HUES6 (cell line): ENCODE data around the gene IGF2R.
A peak's percentile ranks its signal among the peaks of the same experiment; 100 is the strongest.
"Not testable (repeated sequence)": the region's sequence is repeated elsewhere in the genome, so short reads cannot be mapped to it uniquely, and the experiment has no call there.

Experiments
- H3K27ac ChIP-seq: 2 replicates; pipeline ENCODE4 v1.7.0; 2013; ENCODE audit warnings: low read depth, mild to moderate bottlenecking, low read length, inconsistent platforms
- H3K27me3 ChIP-seq: 2 replicates; pipeline ENCODE4 v1.6.1; 2013; ENCODE audit warnings: low read length; ENCODE audit not compliant: control insufficient read depth, insufficient read depth
- H3K36me3 ChIP-seq: 2 replicates; pipeline ENCODE4 v1.6.1; 2013; ENCODE audit warnings: low read length; ENCODE audit not compliant: control insufficient read depth, insufficient read depth
- H3K4me1 ChIP-seq: 2 replicates; pipeline ENCODE4 v1.6.1; 2013; ENCODE audit warnings: low read length; ENCODE audit not compliant: control insufficient read depth, insufficient read depth
- H3K4me3 ChIP-seq: 2 replicates; pipeline ENCODE4 v1.5.1; 2013; ENCODE audit warnings: low read depth, low read length
- H3K9ac ChIP-seq: one replicate; pipeline ENCODE4 v1.6.1; 2013; ENCODE audit warnings: mild to moderate bottlenecking, low read length
- H3K9me3 ChIP-seq: 2 replicates; pipeline ENCODE4 v1.6.1; 2013; ENCODE audit warnings: low read depth, low read length; ENCODE audit not compliant: control insufficient read depth, insufficient read depth

IGF2R gene

DNA sequence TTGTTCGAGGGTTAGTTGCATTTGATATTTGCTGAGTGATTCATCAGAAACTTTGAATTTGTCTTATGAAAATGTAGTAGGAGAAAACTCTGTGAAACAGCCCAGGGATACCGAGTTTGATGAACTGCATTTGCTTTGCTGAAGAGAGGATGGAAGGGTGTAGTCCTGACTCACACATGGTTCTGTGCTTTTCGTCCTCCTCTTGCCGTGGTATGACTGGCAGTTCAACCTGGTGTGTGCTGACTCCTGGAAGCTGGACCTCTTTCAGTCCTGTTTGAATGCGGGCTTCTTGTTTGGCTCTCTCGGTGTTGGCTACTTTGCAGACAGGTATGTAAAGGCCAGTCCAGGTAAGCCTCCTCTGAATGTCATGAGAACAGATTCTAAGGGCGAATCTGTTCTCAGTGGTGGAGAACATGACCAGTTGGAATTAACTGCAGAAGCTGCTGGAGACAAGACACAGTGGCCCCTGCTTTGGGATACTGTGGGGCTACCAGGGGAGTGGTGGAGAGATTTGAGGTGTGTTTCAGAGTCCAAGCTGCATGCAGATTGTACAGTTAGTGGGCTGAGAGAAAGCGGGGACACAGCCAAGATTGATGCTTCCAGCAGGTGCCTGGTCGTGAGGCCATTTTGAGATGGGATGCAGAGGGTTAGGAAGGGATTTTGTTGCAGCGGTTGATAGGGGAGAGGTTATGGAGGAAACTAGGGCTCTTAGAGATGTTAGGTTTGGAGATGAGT, 161.2 kb downstream of the IGF2R start:
- Histone ChIP-seq H3K9ac (no peak overlapping the region), H3K27me3 (peaks cover 60% of the 10 kb centered on the region), H3K4me3 (no peak overlapping the region), H3K4me1 (peaks cover 20% of the 10 kb centered on the region), H3K9me3 (no peaks in the 10 kb centered on the region), H3K36me3 (no peaks in the 10 kb centered on the region), H3K27ac (no peak overlapping the region)

DNA sequence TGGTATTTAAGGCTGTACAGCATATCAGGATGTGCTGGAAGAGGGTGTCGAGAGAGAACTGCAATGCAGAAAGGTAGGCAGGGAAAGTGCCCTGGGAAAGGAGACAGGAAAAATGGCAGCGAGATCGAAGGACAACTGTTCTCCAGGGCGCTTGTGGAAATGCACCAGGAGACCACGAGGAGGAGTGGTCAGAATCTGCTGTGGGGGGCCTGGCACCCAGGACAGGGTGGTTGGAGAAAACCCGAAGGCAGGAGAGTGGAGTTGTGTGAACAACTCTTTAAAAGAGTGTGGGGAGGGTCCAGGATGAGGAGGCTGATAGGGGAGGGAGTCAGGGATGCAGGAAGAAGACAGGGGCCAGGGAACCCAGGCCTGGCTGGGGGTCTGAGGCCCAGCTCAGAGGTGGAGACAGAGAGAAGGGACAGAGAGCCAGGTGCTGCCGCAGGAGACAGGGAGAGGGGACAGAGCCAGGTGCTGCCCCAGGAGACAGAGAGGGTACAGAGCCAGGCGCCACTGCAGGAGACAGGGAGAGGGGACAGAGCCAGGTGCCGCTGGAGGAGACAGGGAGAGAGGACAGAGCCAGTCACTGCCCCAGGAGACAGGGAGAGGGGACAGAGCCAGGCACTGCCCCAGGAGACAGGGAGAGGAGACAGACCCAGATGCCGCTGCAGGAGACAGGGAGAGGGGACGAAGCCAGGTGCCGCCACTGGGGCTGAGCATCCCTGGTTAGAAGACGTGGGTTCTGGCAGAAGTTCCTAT, 162.0 kb downstream of the IGF2R start:
- Histone ChIP-seq H3K9ac (no peak overlapping the region), H3K4me3 (no peak overlapping the region), H3K27ac (no peak overlapping the region), H3K27me3 (peaks cover 66% of the 10 kb centered on the region), H3K36me3 (no peaks in the 10 kb centered on the region), H3K9me3 (no peaks in the 10 kb centered on the region), H3K4me1 (peaks cover 20% of the 10 kb centered on the region)

DNA sequence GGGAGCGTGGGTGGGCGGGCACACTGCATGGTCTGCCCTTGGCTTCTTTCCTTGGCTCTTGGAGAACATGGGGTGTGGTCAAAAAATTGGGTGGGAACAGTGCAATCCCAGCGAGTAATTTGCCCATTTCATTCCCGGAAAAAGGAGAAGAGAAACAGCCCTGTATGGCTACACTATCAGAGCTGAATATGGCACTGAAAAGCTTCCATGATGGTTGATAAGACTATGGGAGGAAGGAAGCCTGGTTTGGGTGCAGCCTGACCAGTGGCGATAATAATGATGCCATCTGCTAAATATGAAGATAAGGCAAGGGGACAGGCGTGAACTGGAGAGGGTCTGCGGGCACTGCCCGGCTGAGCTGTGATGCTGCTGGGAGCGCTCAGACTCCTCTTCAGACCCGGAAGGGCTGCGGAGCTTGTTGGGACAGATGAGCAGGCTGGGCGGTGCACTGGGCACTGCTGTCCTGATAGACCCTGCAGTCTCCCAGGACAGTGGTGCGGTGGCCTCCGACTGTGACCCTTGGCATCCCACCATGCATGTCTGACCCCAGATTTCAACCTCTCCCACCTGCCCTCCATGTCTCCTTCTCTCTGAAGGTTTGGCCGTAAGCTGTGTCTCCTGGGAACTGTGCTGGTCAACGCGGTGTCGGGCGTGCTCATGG, 162.9 kb downstream of the IGF2R start:
- Histone ChIP-seq H3K9me3 (no peaks in the 10 kb centered on the region), H3K36me3 (no peaks in the 10 kb centered on the region), H3K9ac (no peak overlapping the region), H3K27ac (no peak overlapping the region), H3K4me1 (peaks cover 20% of the 10 kb centered on the region), H3K4me3 (no peak overlapping the region), H3K27me3 (peaks cover 74% of the 10 kb centered on the region)

DNA sequence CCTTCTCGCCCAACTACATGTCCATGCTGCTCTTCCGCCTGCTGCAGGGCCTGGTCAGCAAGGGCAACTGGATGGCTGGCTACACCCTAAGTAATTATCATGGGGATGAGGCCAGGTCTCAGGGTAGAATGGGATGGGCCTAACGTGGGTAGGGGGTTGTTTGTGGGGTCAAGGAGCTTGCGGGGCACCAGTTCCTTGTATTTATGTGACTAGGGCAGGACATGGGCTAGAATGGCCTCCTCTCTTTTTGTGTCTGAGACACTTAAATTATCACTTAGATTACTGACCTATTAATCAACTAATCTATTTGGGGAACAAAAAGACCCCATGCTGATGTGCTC, 163.4 kb downstream of the IGF2R start:
- no peak overlapping the region for H3K27ac ChIP-seq
- no peak overlapping the region for H3K4me3 ChIP-seq
- H3K9ac ChIP-seq = no peak overlapping the region
- H3K36me3 ChIP-seq = no peaks in the 10 kb centered on the region
- H3K27me3 ChIP-seq = peaks cover 77% of the 10 kb centered on the region
- H3K4me1 ChIP-seq = peaks cover 20% of the 10 kb centered on the region
- H3K9me3 ChIP-seq = no peaks in the 10 kb centered on the region

DNA sequence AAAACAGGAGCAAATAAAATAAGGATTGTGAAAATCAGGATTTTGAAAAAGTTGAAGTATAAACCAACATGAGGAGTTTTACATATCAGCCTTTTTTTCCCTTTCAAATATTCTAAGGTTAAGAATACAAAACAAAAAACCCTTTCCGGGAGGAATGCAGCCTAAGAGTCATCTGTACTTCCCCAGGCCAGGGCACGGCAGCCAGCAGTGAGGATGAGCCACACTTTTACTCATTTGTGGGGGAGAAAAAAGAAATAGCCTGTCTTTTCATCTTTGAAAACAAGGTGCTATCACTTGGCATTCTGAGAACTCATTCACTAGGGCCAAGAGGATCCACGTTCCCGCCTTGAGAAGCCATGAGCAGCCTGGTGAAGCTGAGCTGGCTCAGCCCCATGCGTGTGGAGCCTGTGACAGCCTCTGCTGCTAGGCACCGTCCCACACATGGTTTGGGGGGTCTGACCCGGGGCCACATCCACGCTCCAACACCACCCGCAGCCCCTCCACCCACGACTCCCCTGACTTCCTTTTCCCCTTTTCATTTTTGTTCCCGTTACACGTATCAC, 164.0 kb downstream of the IGF2R start:
- H3K36me3 ChIP-seq = no peaks in the 10 kb centered on the region
- H3K9ac ChIP-seq = no peak overlapping the region
- no peaks in the 10 kb centered on the region for H3K9me3 ChIP-seq
- H3K4me1 ChIP-seq = peaks cover 22% of the 10 kb centered on the region
- no peak overlapping the region for H3K27ac ChIP-seq
- H3K4me3 ChIP-seq = peak overlapping the region; percentile 25; the same call in 1 of the 2 replicates
- H3K27me3 ChIP-seq = peaks cover 76% of the 10 kb centered on the region

DNA sequence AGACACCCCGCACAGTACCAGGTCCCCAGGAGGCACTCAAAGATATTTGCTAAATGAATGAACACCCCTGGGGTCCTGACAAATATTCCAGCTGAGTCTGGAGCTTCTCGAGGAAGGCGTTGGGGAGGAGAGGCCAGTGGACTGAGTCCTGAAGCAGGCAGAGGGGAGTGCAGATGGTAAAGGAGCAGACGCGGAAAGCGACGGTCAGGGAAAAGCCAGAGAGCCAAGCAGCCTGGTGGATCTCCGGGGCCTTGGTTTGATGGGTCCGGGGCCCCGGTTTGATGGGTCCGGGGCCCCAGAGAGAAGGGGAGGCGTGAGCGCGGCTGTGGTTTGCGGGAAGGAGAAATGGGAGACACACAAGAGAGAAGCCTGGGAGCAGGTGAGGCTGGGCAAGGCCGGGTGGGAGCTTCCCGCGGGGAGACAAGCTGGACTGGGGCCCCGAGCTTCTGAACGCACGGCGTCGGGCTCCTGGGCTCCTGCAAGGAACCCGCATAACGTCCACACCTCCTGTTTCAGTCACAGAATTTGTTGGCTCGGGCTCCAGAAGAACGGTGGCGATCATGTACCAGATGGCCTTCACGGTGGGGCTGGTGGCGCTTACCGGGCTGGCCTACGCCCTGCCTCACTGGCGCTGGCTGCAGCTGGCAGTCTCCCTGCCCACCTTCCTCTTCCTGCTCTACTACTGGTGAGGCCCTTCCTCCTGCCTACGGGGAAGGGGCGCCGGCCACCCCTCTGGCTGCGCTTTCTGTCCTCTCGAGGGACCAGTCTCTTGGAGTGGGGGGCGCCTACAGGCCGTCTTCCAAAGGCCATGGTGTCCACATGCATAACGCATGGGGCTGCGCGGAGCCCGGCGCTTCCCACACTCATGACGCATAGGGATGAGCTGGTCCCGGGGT, 164.8 kb downstream of the IGF2R start:
- H3K9ac ChIP-seq = no peak overlapping the region
- H3K27ac ChIP-seq = no peak overlapping the region
- peaks cover 71% of the 10 kb centered on the region for H3K27me3 ChIP-seq
- H3K9me3 ChIP-seq = no peaks in the 10 kb centered on the region
- peaks cover 29% of the 10 kb centered on the region for H3K4me1 ChIP-seq
- H3K4me3 ChIP-seq = peak overlapping the region; percentile 25; the same call in 1 of the 2 replicates
- no peaks in the 10 kb centered on the region for H3K36me3 ChIP-seq

DNA sequence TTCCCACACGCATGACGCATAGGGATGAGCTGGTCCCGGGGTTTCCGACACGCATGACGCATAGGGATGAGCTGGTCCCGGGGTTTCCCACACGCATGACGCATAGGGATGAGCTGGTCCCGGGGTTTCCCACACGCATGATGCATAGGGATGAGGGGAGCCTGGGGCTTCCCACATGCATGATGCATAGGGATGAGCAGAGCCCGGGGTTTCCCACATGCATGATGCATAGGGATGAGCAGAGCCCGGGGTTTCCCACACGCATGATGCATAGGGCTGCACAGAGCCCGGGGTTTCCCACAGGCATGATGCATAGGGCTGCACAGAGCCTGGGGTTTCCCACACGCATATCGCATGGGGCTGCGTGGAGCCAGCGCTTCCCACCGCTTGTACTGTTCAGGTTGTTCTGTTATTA, 165.5 kb downstream of the IGF2R start:
- H3K36me3 ChIP-seq, H3K4me3 ChIP-seq, H3K9me3 ChIP-seq, H3K27ac ChIP-seq, H3K9ac ChIP-seq: not testable (repeated sequence)
- peaks cover 64% of the 10 kb centered on the region for H3K27me3 ChIP-seq
- peaks cover 35% of the 10 kb centered on the region for H3K4me1 ChIP-seq

DNA sequence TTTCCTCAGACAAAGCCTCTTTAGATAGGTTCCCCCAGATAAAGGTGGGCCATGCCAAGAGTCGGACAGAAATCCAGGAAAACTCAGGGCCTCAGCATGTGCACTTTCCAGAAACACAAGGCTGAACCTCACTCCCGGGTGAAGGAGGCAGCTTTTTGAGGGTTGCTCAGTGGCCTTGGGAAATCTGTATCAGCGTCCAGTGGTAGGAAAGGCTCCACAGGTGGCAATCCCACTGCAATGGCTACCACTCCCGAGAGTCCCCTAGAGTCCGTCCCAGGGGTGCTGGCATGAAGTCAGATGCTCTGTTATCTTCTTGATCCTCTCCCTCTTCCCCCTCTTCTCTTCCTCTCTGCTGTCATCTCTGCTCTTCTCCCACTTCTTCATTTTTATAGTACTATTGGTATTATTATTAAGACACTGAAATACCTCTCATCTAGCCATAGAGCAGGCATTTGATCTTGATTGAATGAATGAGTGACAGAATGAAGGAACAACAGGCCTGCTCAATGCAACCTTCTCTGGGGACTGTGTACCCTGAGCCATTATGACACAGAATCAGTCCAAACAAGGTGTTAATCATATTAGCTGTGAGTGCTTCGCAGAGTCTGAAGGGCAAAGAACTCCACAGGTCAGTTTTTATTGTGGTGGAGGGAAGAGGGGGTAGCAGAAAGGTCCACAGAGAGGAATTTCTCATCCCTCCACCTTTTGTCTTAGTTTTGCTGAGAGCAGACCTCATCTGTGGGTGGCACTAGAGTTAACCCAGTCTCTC, 166.1 kb downstream of the IGF2R start:
- Histone ChIP-seq H3K36me3 (no peaks in the 10 kb centered on the region), H3K4me1 (peaks cover 35% of the 10 kb centered on the region), H3K27me3 (peaks cover 59% of the 10 kb centered on the region), H3K9ac (no peak overlapping the region), H3K9me3 (no peaks in the 10 kb centered on the region), H3K4me3 (no peak overlapping the region), H3K27ac (no peak overlapping the region)

DNA sequence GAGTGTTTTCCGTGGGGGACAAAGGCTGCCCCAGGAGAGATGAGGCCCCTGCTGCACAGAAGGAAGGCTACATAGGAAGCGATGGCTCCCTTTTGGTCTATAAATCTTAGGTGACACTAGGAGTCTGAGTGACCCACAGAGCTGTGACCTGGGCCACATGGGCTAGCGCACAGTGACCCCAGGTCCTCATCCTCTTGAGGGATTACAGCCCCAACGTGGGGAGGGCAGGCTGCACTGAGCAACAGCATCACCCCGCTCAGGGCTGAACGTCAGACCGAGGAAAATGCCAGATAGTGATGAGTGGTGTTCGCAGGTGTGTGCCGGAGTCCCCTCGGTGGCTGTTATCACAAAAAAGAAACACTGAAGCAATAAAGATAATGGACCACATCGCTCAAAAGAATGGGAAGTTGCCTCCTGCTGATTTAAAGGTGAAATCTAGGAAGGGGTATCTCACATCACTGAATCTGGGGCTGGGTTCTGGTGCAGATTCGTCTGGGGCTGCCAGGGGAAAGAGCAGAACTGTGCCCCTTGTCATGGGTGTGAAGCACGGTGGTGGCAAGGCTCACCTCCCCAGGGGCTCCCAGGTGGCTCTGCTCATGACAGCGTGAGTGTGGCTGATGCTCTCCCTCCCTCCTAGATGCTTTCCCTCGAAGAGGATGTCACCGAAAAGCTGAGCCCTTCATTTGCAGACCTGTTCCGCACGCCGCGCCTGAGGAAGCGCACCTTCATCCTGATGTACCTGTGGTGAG, 167.2 kb downstream of the IGF2R start:
- Histone ChIP-seq H3K4me3 (no peak overlapping the region), H3K36me3 (no peaks in the 10 kb centered on the region), H3K4me1 (peaks cover 35% of the 10 kb centered on the region), H3K27ac (no peak overlapping the region), H3K9ac (no peak overlapping the region), H3K9me3 (no peaks in the 10 kb centered on the region), H3K27me3 (peaks cover 48% of the 10 kb centered on the region)
